ENCODE data around the gene TPM1. TPM values are rescaled to one million over a fixed set of nuclear protein-coding genes. Genes with fewer than 3 reads are reported as not detected.

The TPM1 gene
- total and polyA plus RNA-seq, 2 experiments from 2014 or later, result 291 to 353 TPM

- TF ChIP-seq EZH2 (IDR thresholded peaks at IDR 0.05; ENCODE audit: borderline replicate concordance) (no peak), CTCF (IDR thresholded peaks at IDR 0.05; ENCODE audit: poor library complexity) (no peak), EZH2phosphoT487 (IDR thresholded peaks at IDR 0.05; ENCODE audit: low read depth, severe bottlenecking, unreplicated experiment) (no peak)
- Histone ChIP-seq H3K9me3 (ENCODE audit: low read depth) (no peaks in the 10 kb centered on the region), H2AFZ (no peak overlapping the region), H4K20me1 (ENCODE audit: insufficient read depth, poor library complexity, severe bottlenecking) (no peaks in the 10 kb centered on the region), H3K79me2 (no peaks in the 10 kb centered on the region), H3K4me1 (ENCODE audit: insufficient read depth) (peaks cover 15% of the 10 kb centered on the region), H3K27ac (peak overlapping the region; percentile 2), H3K36me3 (replicated peaks; ENCODE audit: insufficient read depth, low read depth) (no peaks in the 10 kb centered on the region), H3K9me2 (replicated peaks; ENCODE audit: insufficient read depth) (no peaks in the 10 kb centered on the region), H3K27me3 (peaks cover 8% of the 10 kb centered on the region), H3K4me3 (no peak overlapping the region), H3K4me2 (no peak overlapping the region)
- 60% methylated on average over 9 of the region's 10 CpGs for WGBS (ENCODE audit: low lambda C conversion rate, missing lambda C conversion rate)
- no peak for DNase-seq (ENCODE audit: low spot score)
Measured at GRCh38 chr15:63037976-63038720, 4.4 kb upstream of the TPM1 start.

- Histone ChIP-seq H3K9me2 (replicated peaks; ENCODE audit: insufficient read depth) (no peaks in the 10 kb centered on the region), H3K27ac (peak overlapping the region; percentile 2), H3K9me3 (ENCODE audit: low read depth) (no peaks in the 10 kb centered on the region), H4K20me1 (ENCODE audit: insufficient read depth, poor library complexity, severe bottlenecking) (no peaks in the 10 kb centered on the region), H2AFZ (no peak overlapping the region), H3K27me3 (peaks cover 8% of the 10 kb centered on the region), H3K79me2 (peaks cover 9% of the 10 kb centered on the region), H3K4me1 (ENCODE audit: insufficient read depth) (peaks cover 18% of the 10 kb centered on the region), H3K4me2 (no peak overlapping the region), H3K4me3 (no peak overlapping the region), H3K36me3 (replicated peaks; ENCODE audit: insufficient read depth, low read depth) (no peaks in the 10 kb centered on the region)
- 81% methylated on average over 5 of the region's 5 CpGs for WGBS (ENCODE audit: low lambda C conversion rate, missing lambda C conversion rate)
- no peak for TF ChIP-seq EZH2 (IDR thresholded peaks at IDR 0.05; ENCODE audit: borderline replicate concordance)
- DNase-seq (ENCODE audit: low spot score), result no peak
Measured at GRCh38 chr15:63038926-63039673, 3.4 kb upstream of the TPM1 start.

- H3K27ac ChIP-seq, result no peak overlapping the region
Measured at GRCh38 chr15:63039811-63040210, 2.7 kb upstream of the TPM1 start.

More at GRCh38 chr15:63039811-63040210, 2.7 kb upstream of the TPM1 start:
- TF ChIP-seq CTCF (IDR thresholded peaks at IDR 0.05; ENCODE audit: poor library complexity) (no peak), EZH2phosphoT487 (IDR thresholded peaks at IDR 0.05; ENCODE audit: low read depth, severe bottlenecking, unreplicated experiment) (no peak), EZH2 (IDR thresholded peaks at IDR 0.05; ENCODE audit: borderline replicate concordance) (no peak)
- Histone ChIP-seq H3K27me3 (peaks cover 8% of the 10 kb centered on the region), H3K4me2 (no peak overlapping the region), H2AFZ (no peak overlapping the region), H3K9me2 (replicated peaks; ENCODE audit: insufficient read depth) (no peaks in the 10 kb centered on the region), H3K36me3 (replicated peaks; ENCODE audit: insufficient read depth, low read depth) (no peaks in the 10 kb centered on the region), H3K4me3 (no peak overlapping the region), H3K4me1 (ENCODE audit: insufficient read depth) (peaks cover 18% of the 10 kb centered on the region), H4K20me1 (ENCODE audit: insufficient read depth, poor library complexity, severe bottlenecking) (no peaks in the 10 kb centered on the region), H3K79me2 (peaks cover 14% of the 10 kb centered on the region), H3K9me3 (ENCODE audit: low read depth) (no peaks in the 10 kb centered on the region)
- WGBS (ENCODE audit: low lambda C conversion rate, missing lambda C conversion rate), result 89% methylated on average over 4 of the region's 4 CpGs
- DNase-seq (ENCODE audit: low spot score), result no peak
